Retinal pigment epithelial cell (primary cell): ENCODE results near the gene ADK.

Experiments used
- DNase-seq: peaks from one replicate; pipeline ENCODE4 v3.0.0-alpha.2; 2010; ENCODE audit warnings: low read depth
- H3K4me3 ChIP-seq: 2 replicates; pipeline ENCODE4 v1.5.1; 2011; ENCODE audit warnings: mild to moderate bottlenecking, low read length, control low read depth, moderate library complexity
- TF ChIP-seq, protein P1 (sequence below): conservative IDR thresholded peaks from 2 replicates; pipeline ENCODE4 v1.5.1; 2011; ENCODE audit warnings: low read depth, low read length, control low read depth, inconsistent platforms

The ADK gene

DNA sequence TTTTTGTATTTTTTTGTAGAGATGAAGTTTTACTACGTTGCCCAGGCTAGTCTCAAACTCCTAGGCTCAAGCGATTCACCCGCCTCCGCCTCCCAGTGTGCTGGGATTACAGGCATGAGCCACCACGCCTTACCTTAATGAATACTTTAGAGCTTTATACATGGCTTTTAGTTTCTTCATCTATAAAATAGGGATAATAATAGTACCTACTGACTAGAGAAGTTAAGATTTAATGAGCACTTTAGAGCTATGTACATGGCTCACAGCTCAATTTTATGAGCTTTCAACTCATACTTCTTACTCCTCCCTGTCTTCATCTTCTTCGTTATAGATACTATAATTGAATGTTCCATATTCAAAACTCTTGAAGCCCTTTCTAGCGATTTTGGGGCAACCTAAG is 445.7 kb downstream of the ADK start:
- TF ChIP-seq, protein P1, sequence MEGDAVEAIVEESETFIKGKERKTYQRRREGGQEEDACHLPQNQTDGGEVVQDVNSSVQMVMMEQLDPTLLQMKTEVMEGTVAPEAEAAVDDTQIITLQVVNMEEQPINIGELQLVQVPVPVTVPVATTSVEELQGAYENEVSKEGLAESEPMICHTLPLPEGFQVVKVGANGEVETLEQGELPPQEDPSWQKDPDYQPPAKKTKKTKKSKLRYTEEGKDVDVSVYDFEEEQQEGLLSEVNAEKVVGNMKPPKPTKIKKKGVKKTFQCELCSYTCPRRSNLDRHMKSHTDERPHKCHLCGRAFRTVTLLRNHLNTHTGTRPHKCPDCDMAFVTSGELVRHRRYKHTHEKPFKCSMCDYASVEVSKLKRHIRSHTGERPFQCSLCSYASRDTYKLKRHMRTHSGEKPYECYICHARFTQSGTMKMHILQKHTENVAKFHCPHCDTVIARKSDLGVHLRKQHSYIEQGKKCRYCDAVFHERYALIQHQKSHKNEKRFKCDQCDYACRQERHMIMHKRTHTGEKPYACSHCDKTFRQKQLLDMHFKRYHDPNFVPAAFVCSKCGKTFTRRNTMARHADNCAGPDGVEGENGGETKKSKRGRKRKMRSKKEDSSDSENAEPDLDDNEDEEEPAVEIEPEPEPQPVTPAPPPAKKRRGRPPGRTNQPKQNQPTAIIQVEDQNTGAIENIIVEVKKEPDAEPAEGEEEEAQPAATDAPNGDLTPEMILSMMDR = no peak
- DNase-seq = no peak
- H3K4me3 ChIP-seq = no peak overlapping the region

DNA sequence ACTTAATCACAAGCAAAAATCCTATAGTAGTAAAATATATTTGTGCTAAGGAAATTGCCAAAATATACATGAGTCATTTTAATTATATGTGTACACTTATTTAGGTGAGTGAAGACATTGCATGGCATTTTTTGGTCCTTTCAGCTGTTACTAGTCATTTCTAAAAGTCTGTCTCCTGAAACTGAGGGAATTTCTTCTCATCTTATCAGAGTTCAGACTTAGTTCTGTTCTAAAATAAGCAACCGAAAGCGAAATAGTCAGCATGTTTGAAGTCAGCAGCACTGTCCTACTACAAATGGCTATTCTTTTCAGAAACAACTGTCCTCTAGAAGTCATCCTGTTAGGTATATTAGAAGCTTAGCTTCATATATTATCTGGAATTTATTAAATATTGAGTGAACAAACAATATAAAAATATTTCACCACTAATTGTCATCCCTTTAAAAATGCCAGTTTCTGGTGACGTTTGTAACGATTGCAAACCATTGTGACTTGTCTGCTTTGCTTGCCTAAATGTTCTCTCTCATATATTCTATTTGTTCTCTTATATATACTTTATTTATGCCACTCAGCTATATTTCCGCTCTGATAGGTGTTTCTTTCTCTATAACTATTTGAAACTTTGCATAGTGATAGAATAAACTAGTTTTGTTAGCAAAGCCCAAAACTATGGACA is 448.0 kb downstream of the ADK start:
- no peak for DNase-seq
- H3K4me3 ChIP-seq = no peak overlapping the region
- TF ChIP-seq, protein P1 = no peak

DNA sequence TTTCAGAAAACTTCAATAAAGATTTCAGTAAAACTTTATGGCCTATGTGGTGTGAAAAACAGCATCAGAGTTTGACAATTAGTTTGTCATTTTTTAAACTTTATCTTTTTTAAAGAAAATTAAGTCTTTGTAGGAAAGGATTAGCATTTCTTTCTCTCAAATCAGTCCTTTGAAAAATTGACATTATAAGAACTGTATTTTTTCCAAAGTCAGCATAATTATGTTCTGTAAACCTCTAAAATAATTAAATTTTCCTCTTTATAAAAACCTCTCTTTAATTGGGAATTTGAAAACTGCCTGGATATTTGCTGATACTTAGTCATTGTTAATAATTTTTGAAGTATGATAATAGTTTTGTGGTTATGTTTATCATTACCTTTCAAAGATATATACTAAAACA is 448.7 kb downstream of the ADK start:
- H3K4me3 ChIP-seq = no peak overlapping the region
- no peak for DNase-seq
- TF ChIP-seq, protein P1 = no peak

DNA sequence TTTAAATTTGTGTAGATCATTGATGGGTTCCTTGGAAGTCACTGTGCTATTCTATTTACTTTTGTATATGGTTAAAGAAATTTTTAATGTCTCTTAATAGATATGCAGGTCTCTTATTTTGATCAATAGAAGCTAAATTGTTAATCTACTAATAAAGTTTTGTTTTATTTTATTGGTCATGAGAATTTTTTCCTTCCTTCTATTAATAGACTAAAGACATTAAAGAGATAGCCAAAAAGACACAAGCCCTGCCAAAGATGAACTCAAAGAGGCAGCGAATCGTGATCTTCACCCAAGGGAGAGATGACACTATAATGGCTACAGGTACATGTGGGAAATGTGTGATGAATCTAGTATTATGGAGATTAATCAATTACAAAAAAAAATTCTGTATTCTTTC is 449.1 kb downstream of the ADK start:
- no peak for DNase-seq
- no peak overlapping the region for H3K4me3 ChIP-seq
- TF ChIP-seq, protein P1 = no peak

DNA sequence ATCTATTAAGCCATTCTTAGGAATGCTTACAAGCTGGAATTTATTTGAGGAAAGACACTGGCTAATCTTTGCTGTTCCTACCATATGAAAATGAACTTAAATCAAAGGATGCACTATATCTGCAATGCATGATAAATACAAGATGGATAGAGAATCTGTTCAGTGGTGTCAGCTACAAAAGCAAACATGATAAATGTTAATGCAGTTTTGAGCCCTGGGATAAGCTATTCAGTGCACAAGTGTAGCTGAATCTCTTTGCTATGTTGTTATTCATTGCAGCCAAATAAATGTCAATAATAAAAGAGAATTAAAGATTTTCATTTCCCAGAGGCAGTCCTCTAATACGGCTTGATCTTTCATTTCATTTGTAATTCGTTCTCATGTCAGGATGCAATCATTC is 451.6 kb downstream of the ADK start:
- no peak for DNase-seq
- H3K4me3 ChIP-seq = no peak overlapping the region
- TF ChIP-seq, protein P1 = no peak

DNA sequence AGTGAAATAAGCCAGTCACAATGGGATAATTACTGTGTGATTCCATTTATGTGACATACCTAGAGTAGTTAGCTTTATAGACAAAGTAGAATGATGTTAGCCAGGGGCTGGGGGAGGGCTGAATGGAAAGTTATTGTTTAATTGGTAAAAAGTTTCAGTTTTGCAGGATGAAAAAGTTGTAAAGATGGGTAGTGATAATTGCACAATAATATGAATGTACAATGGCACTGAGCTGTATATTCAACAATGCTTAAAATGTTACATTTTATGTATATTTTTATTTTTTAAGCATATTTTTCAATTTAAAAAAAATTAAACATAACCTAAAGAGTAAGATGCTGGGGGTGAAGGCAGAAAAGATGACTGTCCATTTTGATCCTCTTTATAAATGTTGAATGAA is 459.3 kb downstream of the ADK start:
- no peak for DNase-seq
- no peak overlapping the region for H3K4me3 ChIP-seq
- TF ChIP-seq, protein P1 = no peak

DNA sequence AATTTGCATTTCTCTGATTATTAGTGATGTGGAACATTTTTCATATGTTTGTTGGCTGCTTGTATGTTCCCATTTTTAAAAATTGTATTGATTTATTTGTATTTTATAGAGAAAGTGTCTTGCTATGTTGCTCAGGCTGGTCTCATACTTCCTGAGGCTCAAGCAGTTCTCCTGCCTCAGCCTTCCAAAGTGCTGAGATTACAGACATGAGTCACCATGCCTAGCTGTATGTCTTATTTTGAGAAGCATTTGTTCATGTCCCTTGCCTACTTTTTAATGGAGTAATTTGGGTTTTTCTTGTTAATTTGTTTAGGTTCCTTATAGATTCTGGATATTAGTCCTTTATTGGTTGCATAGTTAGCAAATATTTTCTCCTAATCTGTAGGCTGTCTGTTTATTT is 461.2 kb downstream of the ADK start:
- no peak for DNase-seq
- no peak overlapping the region for H3K4me3 ChIP-seq
- TF ChIP-seq, protein P1 = no peak
